ENCODE measurements around the gene TBCB.
"Not testable (repeated sequence)": the region's sequence is repeated elsewhere in the genome, so short reads cannot be mapped to it uniquely, and the experiment has no call there.

The TBCB gene

GRCh38 chr19:36115453-36116343 lies at the start of gene TBCB:
Gene TBCB (plus strand): TSS chr19:36115468. CDS start chr19:36115561, 93 bp downstream.
- peak within 1 kb of the TSS; percentile 92 to 97 for H3K4me3 ChIP-seq (replicated peaks in 1 of 2; ENCODE audit: low read depth in 2 of 2, low read length in 2 of 2)
- DNase-seq (ENCODE audit: low read depth in 2 of 2): peak; percentile 39 to 46
- TF ChIP-seq CTCF (IDR thresholded peaks at IDR 0.05; ENCODE audit: low read depth, low read length): no peak

GRCh38 chr19:36067681-36068080 lies 47.6 kb upstream of the TBCB start:
- no peak overlapping the region for H3K4me3 ChIP-seq (replicated peaks in 1 of 2; ENCODE audit: low read depth in 2 of 2, low read length in 2 of 2)
- no peak for DNase-seq (ENCODE audit: low read depth in 2 of 2)
- no peak for TF ChIP-seq CTCF (IDR thresholded peaks at IDR 0.05; ENCODE audit: low read depth, low read length)

- not testable (repeated sequence) for H3K4me3 ChIP-seq (replicated peaks in 1 of 2; ENCODE audit: low read depth in 2 of 2, low read length in 2 of 2); DNase-seq (ENCODE audit: low read depth in 2 of 2)
These were observed 46.3 kb upstream of the TBCB start for GRCh38 chr19:36068810-36069499.

GRCh38 chr19:36072081-36072480 lies 43.2 kb upstream of the TBCB start:
- no peak for TF ChIP-seq CTCF (IDR thresholded peaks at IDR 0.05; ENCODE audit: low read depth, low read length)
- H3K4me3 ChIP-seq (replicated peaks in 1 of 2; ENCODE audit: low read depth in 2 of 2, low read length in 2 of 2): no peak overlapping the region
- no peak for DNase-seq (ENCODE audit: low read depth in 2 of 2)

GRCh38 chr19:36073121-36073876 lies 42.0 kb upstream of the TBCB start:
- TF ChIP-seq CTCF (IDR thresholded peaks at IDR 0.05; ENCODE audit: low read depth, low read length): no peak
- no peak overlapping the region for H3K4me3 ChIP-seq (replicated peaks in 1 of 2; ENCODE audit: low read depth in 2 of 2, low read length in 2 of 2)
- DNase-seq (ENCODE audit: low read depth in 2 of 2): no peak

GRCh38 chr19:36079389-36079945 lies 35.8 kb upstream of the TBCB start:
- no peak for TF ChIP-seq CTCF (IDR thresholded peaks at IDR 0.05; ENCODE audit: low read depth, low read length)
- no peak for DNase-seq (ENCODE audit: low read depth in 2 of 2)
- H3K4me3 ChIP-seq (replicated peaks in 1 of 2; ENCODE audit: low read depth in 2 of 2, low read length in 2 of 2): no peak overlapping the region

Measured in cardiac fibroblast (primary cell).